Mammary microvascular endothelial cell (primary cell): ENCODE data around the gene SPATA24. TPM values are rescaled to one million over a fixed set of nuclear protein-coding genes. Genes with fewer than 3 reads are reported as not detected.

Experiments
- total RNA-seq: library from RNA; depleted of rRNA; stranded (reverse); fragments of >200 nt; gene quantifications from 2 replicates; pipeline ENCODE4 v1.2.3, GENCODE V29; 2015

SPATA24 gene
- total RNA-seq: 4.6 and 7.8 TPM in 2 replicates

GRCh38 chr5:139403787-139404483, at the start of gene SPATA24:
Gene SPATA24 (minus strand): TSS chr5:139404089. CDS start chr5:139404060, 29 bp downstream.

GRCh38 chr5:139439013-139439903, 35.4 kb upstream of the SPATA24 start, which contains the start of gene DNAJC18:
Gene DNAJC18 (minus strand): TSS chr5:139439525. CDS start chr5:139439445, 80 bp downstream.

GRCh38 chr5:139394654-139395566, 9.0 kb downstream of the SPATA24 start, which contains the start of gene PROB1:
Gene PROB1 (minus strand): TSS chr5:139395104. CDS start chr5:139395081, 23 bp downstream.

GRCh38 chr5:139389701-139390638, 13.9 kb downstream of the SPATA24 start, which contains the start of gene MZB1:
Gene MZB1 (minus strand): TSS chr5:139389913. CDS start chr5:139389856, 57 bp downstream.

GRCh38 chr5:139383275-139383992, 20.5 kb downstream of the SPATA24 start, which contains the start of gene SLC23A1:
Gene SLC23A1 (minus strand): TSS chr5:139383297. CDS start chr5:139383253, 44 bp downstream.

Other genes with a start within 250 kb of the SPATA24 start
- 34.6 and 40.0 TPM in 2 replicates for gene SIL1, start 205.7 kb downstream of the SPATA24 start, total RNA-seq
- 170 and 174 TPM in 2 replicates for gene MATR3, start 110.3 kb downstream of the SPATA24 start, total RNA-seq
- 38.3 and 51.0 TPM in 2 replicates for gene PAIP2, start 62.2 kb downstream of the SPATA24 start, total RNA-seq
- not detected in 2 replicates for gene SLC23A1, start 20.8 kb downstream of the SPATA24 start, total RNA-seq
- gene MZB1, start 14.2 kb downstream of the SPATA24 start, total RNA-seq: not detected in 2 replicates
- 2.5 and 3.6 TPM in 2 replicates for gene PROB1, start 9.0 kb downstream of the SPATA24 start, total RNA-seq
- 3.6 and 3.7 TPM in 2 replicates for gene DNAJC18, start 35.4 kb upstream of the SPATA24 start, total RNA-seq
- 547 and 613 TPM in 2 replicates for gene ECSCR, start 58.7 kb upstream of the SPATA24 start, total RNA-seq
- gene SMIM33, start 66.9 kb upstream of the SPATA24 start, total RNA-seq: not detected in 2 replicates
- gene STING1, start 78.7 kb upstream of the SPATA24 start, total RNA-seq: 82.1 and 120 TPM in 2 replicates
- 101 and 110 TPM in 2 replicates for gene UBE2D2, start 157.2 kb upstream of the SPATA24 start, total RNA-seq
- gene CXXC5, start 244.3 kb upstream of the SPATA24 start, total RNA-seq: 6.0 and 7.9 TPM in 2 replicates